K562 (cell line): Measurements from ENCODE around the gene RBM20. TPM values are rescaled to one million over a fixed set of nuclear protein-coding genes. Genes with fewer than 3 reads are reported as not detected.
A peak's percentile ranks its signal among the peaks of the same experiment; 100 is the strongest.

Experiments
- CGGBP1 ChIP-seq: fragments of 250-450 bp; sonication (Bioruptor Pico); IDR thresholded peaks from 2 replicates; pipeline ENCODE4 v1.9.0; 2021; ENCODE audit warnings: mild to moderate bottlenecking
- ETS1 ChIP-seq: conservative IDR thresholded peaks from 2 replicates; pipeline ENCODE4 v1.6.1; 2011; ENCODE audit warnings: low read depth, mild to moderate bottlenecking, low read length; ENCODE audit not compliant: control insufficient read depth
- ETV6 ChIP-seq, 3 experiments: fragments of 150-350 bp in 1 of 3; sonication (generic) in 1 of 3; formaldehyde crosslinking in 1 of 3; IDR thresholded peaks; 2 replicates each; pipeline versions ENCODE4 v1.6.1 to v1.8.0; 2014 to 2022; ENCODE audit warnings: borderline replicate concordance in 2 of 3, low read depth in 2 of 3, antibody characterized with exemption in 1 of 3, low read length in 1 of 3, mild to moderate bottlenecking in 1 of 3, missing genetic modification reagents in 1 of 3
- MEIS2 ChIP-seq: fragments of 450-650 bp; IDR thresholded peaks from 2 replicates; pipeline ENCODE4 v1.6.1; 2014; ENCODE audit warnings: mild to moderate bottlenecking; ENCODE audit not compliant: partially characterized antibody
- MIER1 ChIP-seq: fragments of 450-650 bp; IDR thresholded peaks from 2 replicates; pipeline ENCODE4 v1.6.1; 2016; ENCODE audit warnings: antibody characterized with exemption, mild to moderate bottlenecking, low read depth
- NCOA4 ChIP-seq: fragments of 450-650 bp; IDR thresholded peaks from 2 replicates; pipeline ENCODE4 v1.6.1; 2018; ENCODE audit warnings: mild to moderate bottlenecking; ENCODE audit not compliant: partially characterized antibody
- OTX1 ChIP-seq: fragments of 450-650 bp; formaldehyde crosslinking; IDR thresholded peaks from 2 replicates; pipeline ENCODE4 v1.4.0; 2022; ENCODE audit warnings: mild to moderate bottlenecking
- REST ChIP-seq, 2 experiments: fragments of 450-650 bp; formaldehyde crosslinking in 1 of 2; IDR thresholded peaks; 2 replicates each; pipeline versions ENCODE4 v1.4.0 to v1.6.1; 2014 to 2020; ENCODE audit warnings: mild to moderate bottlenecking in 2 of 2, borderline replicate concordance in 1 of 2, low read depth in 1 of 2
- RFX7 ChIP-seq: fragments of 250-450 bp; sonication (Bioruptor Pico); IDR thresholded peaks from 2 replicates; pipeline ENCODE4 v1.5.1; 2021; ENCODE audit warnings: mild to moderate bottlenecking
- SMARCA4 ChIP-seq: fragments of 450-650 bp; IDR thresholded peaks from 2 replicates; pipeline ENCODE4 v1.6.1; 2016
- STAT5A ChIP-seq: IDR thresholded peaks from 2 replicates; pipeline ENCODE4 v1.6.1; 2012; ENCODE audit warnings: low read length, inconsistent platforms, borderline replicate concordance
- SUPT5H ChIP-seq: fragments of 450-650 bp; IDR thresholded peaks from 2 replicates; pipeline ENCODE4 v1.6.1; 2016
- USF2 ChIP-seq: sonication (generic); formaldehyde crosslinking; IDR thresholded peaks from 2 replicates; pipeline ENCODE4 v1.5.0; 2020; ENCODE audit warnings: missing genetic modification reagents
- XRCC4 ChIP-seq: IDR thresholded peaks from one replicate; pipeline ENCODE4 v1.6.1; 2011; ENCODE audit not compliant: insufficient read depth, insufficient read length; ENCODE audit errors: extremely low read depth
- ZNF311 ChIP-seq: fragments of 250-450 bp; sonication (Bioruptor Pico); IDR thresholded peaks from 2 replicates; pipeline ENCODE4 v1.4.0; 2020; ENCODE audit warnings: mild to moderate bottlenecking, moderate library complexity
- ZNF445 ChIP-seq: fragments of 250-450 bp; sonication (Bioruptor Pico); IDR thresholded peaks from 2 replicates; pipeline ENCODE4 v1.4.0; 2020; ENCODE audit warnings: low read depth, mild to moderate bottlenecking, moderate library complexity
- polyA plus RNA-seq, 8 experiments: library from polyadenylated mRNA; depleted of rRNA in 4 of 8; stranded (reverse) in 5 of 8; unstranded in 3 of 8; fragments of >200 nt; fragmentation: Nextera tagmentation in 2 of 8; fragmentation: Illumina TruSeq in 1 of 8; extraction: Ambion mirVana in 2 of 8; extraction: Trizol in 1 of 8; gene quantifications; 2 replicates each; pipeline versions ENCODE4 v1.2.1 to v1.2.3, GENCODE V29; 2011 to 2014; ENCODE audit warnings: inconsistent platforms in 1 of 8, missing spikeins in 1 of 8
- total RNA-seq, 7 experiments: library from RNA; depleted of rRNA in 6 of 7; stranded (reverse); fragments of >200 nt in 6 of 7; fragmentation: Illumina TruSeq in 2 of 7; extraction: Trizol in 2 of 7; gene quantifications; 2 replicates each; pipeline versions ENCODE4 v1.2.1 to v1.2.3, GENCODE V29; 2011 to 2021; ENCODE audit warnings: low replicate concordance in 1 of 7

RBM20 gene
- total and polyA plus RNA-seq, 9 of the 15 experiments (the other 6 are each of a cell fraction or from before 2014, with no cell fraction given), result 0.63 to 5.7 (median 3.2) TPM

- TF ChIP-seq ETS1 (no peak), XRCC4 (no peak), MIER1 (no peak), SUPT5H (no peak), SMARCA4 (peak; percentile 89), ETV6 (IDR thresholded peaks at IDR 0.05; ENCODE audit: borderline replicate concordance in 1 of 2, low read depth in 2 of 2, low read length in 1 of 2) (no peak), ETV6 (CRISPR knock-in tag; IDR thresholded peaks at IDR 0.05; ENCODE audit: borderline replicate concordance) (no peak), ZNF445 (CRISPR knock-in tag) (no peak), OTX1 (CRISPR knock-in tag) (no peak), RFX7 (CRISPR knock-in tag) (no peak), ZNF311 (no peak), NCOA4 (no peak), USF2 (CRISPR knock-in tag) (no peak; the same call in 1 of the 2 replicates), REST (IDR thresholded peaks at IDR 0.05; ENCODE audit: borderline replicate concordance) (no peak), REST (CRISPR knock-in tag; IDR thresholded peaks at IDR 0.05; ENCODE audit: low read depth) (no peak), MEIS2 (no peak), CGGBP1 (CRISPR knock-in tag) (no peak), STAT5A (peak; percentile 66; the same call in 1 of the 2 replicates)
These were observed 214.3 kb downstream of the RBM20 start (continued) for GRCh38 chr10:110858297-110858934.
